Prostate gland (tissue), 2 donors: ENCODE results near the gene POP5. TPM values are rescaled to one million over a fixed set of nuclear protein-coding genes. Genes with fewer than 3 reads are reported as not detected.

Source experiments
- DNase-seq: peaks from one replicate; pipeline ENCODE4 v3.0.0-alpha.2; 2019; ENCODE audit warnings: low spot score
- H3K27ac ChIP-seq, 2 donors: fragments of 200-600 bp; sonication (generic); 2 replicates each; pipeline ENCODE4 v1.5.1; 2017 to 2019
- H3K27me3 ChIP-seq: fragments of 200-600 bp; sonication (generic); replicated peaks from 2 replicates; pipeline ENCODE4 v1.5.1; 2019; ENCODE audit not compliant: insufficient read depth
- H3K36me3 ChIP-seq, 2 donors: fragments of 200-600 bp; sonication (generic); 1 replicate in 1 of 2; 2 replicates in 1 of 2; pipeline versions ENCODE4 v1.5.1 to v1.8.1; 2017 to 2019
- H3K4me1 ChIP-seq: fragments of 200-600 bp; sonication (generic); replicated peaks from 2 replicates; pipeline ENCODE4 v1.5.1; 2019
- H3K4me3 ChIP-seq, 2 donors: fragments of 200-600 bp; sonication (generic); 2 replicates each; pipeline ENCODE4 v1.5.1; 2017 to 2019
- H3K9me3 ChIP-seq: fragments of 200-600 bp; sonication (generic); 2 replicates; pipeline ENCODE4 v1.5.1; 2017
- POLR2A ChIP-seq: fragments of 450-650 bp; IDR thresholded peaks from one replicate; pipeline ENCODE4 v1.6.1; 2016; ENCODE audit warnings: antibody characterized with exemption, mild to moderate bottlenecking
- POLR2AphosphoS5 ChIP-seq: sonication (generic); formaldehyde crosslinking; IDR thresholded peaks from one replicate; pipeline ENCODE4 v1.6.1; 2017; ENCODE audit warnings: antibody characterized with exemption
- WGBS: methylation state at CpG from one replicate; pipeline ENCODE4 v1.1.5; 2018; 5-methylcytosine and 5-hydroxymethylcytosine counted together
- intact Hi-C: fragments of 100-400 bp; cut with DNase I; formaldehyde crosslinking; loops from one replicate; pipeline ENCODE4 v1.14.2; 2022
- total RNA-seq, 2 donors: library from RNA; depleted of rRNA; stranded (reverse); fragments of >200 nt; gene quantifications; one replicate each; pipeline ENCODE4 v1.1.0, GENCODE V29; 2016
- TF ChIP-seq, protein P1 (sequence below), 4 experiments: fragments of 200-600 bp in 2 of 4; fragments of 450-650 bp in 2 of 4; sonication (generic) in 2 of 4; IDR thresholded peaks; 1 replicate in 3 of 4; 2 replicates in 1 of 4; pipeline ENCODE4 v1.5.1; 2016 to 2019; ENCODE audit warnings: antibody characterized with exemption in 4 of 4, mild to moderate bottlenecking in 2 of 4, moderate library complexity in 2 of 4

Gene POP5
- total RNA-seq, 2 donors from 2014 or later: 39.3 to 45.2 TPM

DNA sequence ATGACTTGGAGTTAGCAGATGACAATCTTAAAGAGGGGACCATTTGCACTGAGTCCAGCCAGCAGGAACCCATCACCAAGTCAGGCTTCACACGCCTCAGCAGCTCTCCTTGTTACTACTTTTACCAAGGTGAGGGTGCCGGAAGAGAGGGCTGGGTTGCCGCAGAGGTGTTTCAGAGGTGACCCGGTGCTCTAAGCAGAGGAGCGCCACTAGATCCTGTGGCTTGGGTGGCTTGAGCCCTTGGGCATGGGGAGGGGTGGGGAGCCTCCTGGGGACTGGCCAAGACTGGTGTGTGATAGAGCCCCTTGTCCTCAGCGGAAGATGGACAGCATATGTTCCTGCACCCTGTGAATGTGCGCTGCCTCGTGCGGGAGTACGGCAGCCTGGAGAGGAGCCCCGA is 17.7 kb downstream of the POP5 start:
- peaks cover 19 to 35% of the 10 kb centered on the region in 2 donors for H3K36me3 ChIP-seq
- no peaks in the 10 kb centered on the region for H3K9me3 ChIP-seq
- DNase-seq: no peak
- TF ChIP-seq POLR2AphosphoS5: no peak
- TF ChIP-seq POLR2A: no peak
- TF ChIP-seq, protein P1, sequence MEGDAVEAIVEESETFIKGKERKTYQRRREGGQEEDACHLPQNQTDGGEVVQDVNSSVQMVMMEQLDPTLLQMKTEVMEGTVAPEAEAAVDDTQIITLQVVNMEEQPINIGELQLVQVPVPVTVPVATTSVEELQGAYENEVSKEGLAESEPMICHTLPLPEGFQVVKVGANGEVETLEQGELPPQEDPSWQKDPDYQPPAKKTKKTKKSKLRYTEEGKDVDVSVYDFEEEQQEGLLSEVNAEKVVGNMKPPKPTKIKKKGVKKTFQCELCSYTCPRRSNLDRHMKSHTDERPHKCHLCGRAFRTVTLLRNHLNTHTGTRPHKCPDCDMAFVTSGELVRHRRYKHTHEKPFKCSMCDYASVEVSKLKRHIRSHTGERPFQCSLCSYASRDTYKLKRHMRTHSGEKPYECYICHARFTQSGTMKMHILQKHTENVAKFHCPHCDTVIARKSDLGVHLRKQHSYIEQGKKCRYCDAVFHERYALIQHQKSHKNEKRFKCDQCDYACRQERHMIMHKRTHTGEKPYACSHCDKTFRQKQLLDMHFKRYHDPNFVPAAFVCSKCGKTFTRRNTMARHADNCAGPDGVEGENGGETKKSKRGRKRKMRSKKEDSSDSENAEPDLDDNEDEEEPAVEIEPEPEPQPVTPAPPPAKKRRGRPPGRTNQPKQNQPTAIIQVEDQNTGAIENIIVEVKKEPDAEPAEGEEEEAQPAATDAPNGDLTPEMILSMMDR (IDR thresholded peaks at IDR 0.05): no peak
- no peaks in the 10 kb centered on the region for H3K27me3 ChIP-seq
- no peaks in the 10 kb centered on the region for H3K4me1 ChIP-seq
- 95% methylated on average over 11 of the region's 11 CpGs for WGBS
- H3K27ac ChIP-seq: no peak overlapping the region
- no peak overlapping the region for H3K4me3 ChIP-seq
- intact Hi-C loops: loop anchor here (10.0 kb wide), 1 partner anchor 69 kb away; the partner anchor contains the start of gene DYNLL1

DNA sequence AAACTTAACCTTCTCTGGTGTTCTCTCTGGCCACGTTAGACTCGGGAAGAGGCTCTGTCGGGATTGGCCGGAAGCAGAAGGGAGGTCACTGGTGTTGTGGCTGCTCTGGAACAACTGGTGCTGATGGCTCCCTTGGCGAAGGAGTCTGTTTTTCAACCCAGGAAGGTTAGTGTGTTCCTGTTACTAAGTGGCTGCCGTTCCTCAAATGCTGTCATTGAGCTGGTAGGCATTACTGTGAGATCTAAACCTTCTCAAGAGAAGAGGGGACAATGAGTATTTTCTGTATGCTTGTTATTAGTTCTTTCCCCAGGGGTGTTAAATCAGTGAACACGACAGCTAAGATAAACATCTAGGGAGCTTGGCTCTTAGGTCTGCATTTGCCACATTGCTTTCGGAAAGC is 18.3 kb downstream of the POP5 start:
- DNase-seq: no peak
- intact Hi-C loops: loop anchor here (10.0 kb wide), 1 partner anchor 68 kb away; the partner anchor contains the start of gene DYNLL1
- H3K4me1 ChIP-seq: no peaks in the 10 kb centered on the region
- no peak overlapping the region for H3K27ac ChIP-seq
- no peaks in the 10 kb centered on the region for H3K27me3 ChIP-seq
- 58% methylated on average over 8 of the region's 8 CpGs for WGBS
- H3K9me3 ChIP-seq: no peaks in the 10 kb centered on the region
- TF ChIP-seq POLR2AphosphoS5: no peak
- TF ChIP-seq, protein P1 (IDR thresholded peaks at IDR 0.05): no peak
- TF ChIP-seq POLR2A: no peak
- peaks cover 19 to 34% of the 10 kb centered on the region in 2 donors for H3K36me3 ChIP-seq
- no peak overlapping the region for H3K4me3 ChIP-seq

DNA sequence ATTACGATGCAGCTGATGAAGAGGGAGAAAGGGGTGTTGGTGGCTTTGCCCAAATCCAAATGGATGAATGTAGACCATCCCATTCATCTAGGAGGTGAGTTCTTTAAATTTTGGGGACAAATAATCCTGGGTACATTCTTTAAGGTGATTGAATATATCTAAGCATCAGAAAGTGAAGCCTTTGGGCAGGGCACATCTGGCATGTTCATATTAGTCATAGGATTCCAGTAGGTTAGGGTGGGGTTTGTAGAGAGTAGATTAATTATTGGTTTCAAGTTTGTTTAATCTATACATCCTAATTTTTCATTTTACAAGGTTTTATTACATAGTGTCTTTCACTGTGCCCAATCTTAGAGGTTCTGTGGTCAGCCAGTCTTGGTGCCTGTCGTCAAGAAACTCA is 23.6 kb downstream of the POP5 start:
- Histone ChIP-seq H3K4me3 (no peak overlapping the region), H3K9me3 (no peaks in the 10 kb centered on the region), H3K36me3 (peaks cover 10 to 12% of the 10 kb centered on the region in 2 donors), H3K27ac (no peak overlapping the region), H3K4me1 (no peaks in the 10 kb centered on the region), H3K27me3 (no peaks in the 10 kb centered on the region)
- intact Hi-C loops: no loop called here
- TF ChIP-seq POLR2AphosphoS5 (no peak), POLR2A (no peak)
- TF ChIP-seq, protein P1 (IDR thresholded peaks at IDR 0.05): no peak
- WGBS: 92% methylated on average over 2 of the region's 2 CpGs
- no peak for DNase-seq

DNA sequence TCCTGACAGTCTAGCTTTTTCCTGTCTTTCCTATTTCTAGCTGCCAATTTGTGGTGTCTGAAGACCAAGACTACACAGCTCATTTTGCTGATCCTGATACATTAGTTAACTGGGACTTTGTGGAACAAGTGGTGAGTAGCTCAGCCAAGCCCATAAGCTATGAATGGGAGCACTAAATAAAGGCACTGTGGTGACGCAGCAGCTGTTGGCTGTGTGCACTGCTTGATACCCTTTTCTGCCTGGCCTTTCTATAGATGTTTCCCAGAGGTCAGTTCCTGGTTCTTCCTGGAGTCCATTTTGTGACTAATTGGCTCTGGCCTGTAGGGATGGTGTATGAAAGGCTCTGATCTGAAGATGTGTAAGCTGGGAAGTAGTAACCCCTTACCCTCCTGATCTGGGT is 26.5 kb downstream of the POP5 start:
- Histone ChIP-seq H3K9me3 (no peaks in the 10 kb centered on the region), H3K36me3 (peaks cover 3 to 12% of the 10 kb centered on the region in 2 donors), H3K4me3 (no peak overlapping the region), H3K27ac (no peak overlapping the region), H3K4me1 (no peaks in the 10 kb centered on the region), H3K27me3 (no peaks in the 10 kb centered on the region)
- intact Hi-C loops: no loop called here
- TF ChIP-seq POLR2A (no peak), POLR2AphosphoS5 (no peak)
- TF ChIP-seq, protein P1 (IDR thresholded peaks at IDR 0.05): no peak
- WGBS: 89% methylated on average over 1 of the region's 1 CpG
- no peak for DNase-seq

DNA sequence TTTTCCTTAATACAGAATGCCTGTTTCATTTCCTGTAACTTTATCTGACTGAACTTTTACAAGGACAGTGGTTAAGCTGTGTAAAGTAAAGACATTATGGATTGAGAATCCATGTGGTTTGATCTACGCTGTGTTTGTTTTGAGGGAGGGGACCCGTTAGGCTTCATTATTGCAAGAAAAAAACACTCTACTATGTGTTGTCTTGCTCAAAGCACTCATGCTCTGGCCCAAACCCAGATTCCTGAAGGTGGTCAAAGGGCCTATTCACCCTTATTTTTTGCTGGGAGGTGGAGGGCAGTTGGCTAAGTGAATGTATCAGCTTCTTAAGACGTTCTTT is 35.2 kb downstream of the POP5 start:
- peaks cover 3% of the 10 kb centered on the region for H3K4me1 ChIP-seq
- TF ChIP-seq POLR2AphosphoS5: peak; percentile 32
- TF ChIP-seq, protein P1 (IDR thresholded peaks at IDR 0.05): no peak
- no peak for DNase-seq
- H3K9me3 ChIP-seq: no peaks in the 10 kb centered on the region
- H3K4me3 ChIP-seq: no peak overlapping the region
- peaks cover 0 to 6% of the 10 kb centered on the region in 2 donors for H3K36me3 ChIP-seq
- no peaks in the 10 kb centered on the region for H3K27me3 ChIP-seq
- intact Hi-C loops: no loop called here
- WGBS: 27% methylated on average over 3 of the region's 3 CpGs
- peak overlapping the region in 1 of 2 donors; percentile 58 for H3K27ac ChIP-seq
